CD4-positive, alpha-beta T cell treated with Interleukin-2 at 100 ng/mL for 4 hours (primary cell): ENCODE measurements around the gene ODAPH.
"Not testable (repeated sequence)": the region's sequence is repeated elsewhere in the genome, so short reads cannot be mapped to it uniquely, and the experiment has no call there.

Source experiments
- DNase-seq: peaks from one replicate; pipeline ENCODE4 v3.0.0-alpha.2; 2020; ENCODE audit warnings: low spot score

The ODAPH gene, protein sequence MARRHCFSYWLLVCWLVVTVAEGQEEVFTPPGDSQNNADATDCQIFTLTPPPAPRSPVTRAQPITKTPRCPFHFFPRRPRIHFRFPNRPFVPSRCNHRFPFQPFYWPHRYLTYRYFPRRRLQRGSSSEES

DNA sequence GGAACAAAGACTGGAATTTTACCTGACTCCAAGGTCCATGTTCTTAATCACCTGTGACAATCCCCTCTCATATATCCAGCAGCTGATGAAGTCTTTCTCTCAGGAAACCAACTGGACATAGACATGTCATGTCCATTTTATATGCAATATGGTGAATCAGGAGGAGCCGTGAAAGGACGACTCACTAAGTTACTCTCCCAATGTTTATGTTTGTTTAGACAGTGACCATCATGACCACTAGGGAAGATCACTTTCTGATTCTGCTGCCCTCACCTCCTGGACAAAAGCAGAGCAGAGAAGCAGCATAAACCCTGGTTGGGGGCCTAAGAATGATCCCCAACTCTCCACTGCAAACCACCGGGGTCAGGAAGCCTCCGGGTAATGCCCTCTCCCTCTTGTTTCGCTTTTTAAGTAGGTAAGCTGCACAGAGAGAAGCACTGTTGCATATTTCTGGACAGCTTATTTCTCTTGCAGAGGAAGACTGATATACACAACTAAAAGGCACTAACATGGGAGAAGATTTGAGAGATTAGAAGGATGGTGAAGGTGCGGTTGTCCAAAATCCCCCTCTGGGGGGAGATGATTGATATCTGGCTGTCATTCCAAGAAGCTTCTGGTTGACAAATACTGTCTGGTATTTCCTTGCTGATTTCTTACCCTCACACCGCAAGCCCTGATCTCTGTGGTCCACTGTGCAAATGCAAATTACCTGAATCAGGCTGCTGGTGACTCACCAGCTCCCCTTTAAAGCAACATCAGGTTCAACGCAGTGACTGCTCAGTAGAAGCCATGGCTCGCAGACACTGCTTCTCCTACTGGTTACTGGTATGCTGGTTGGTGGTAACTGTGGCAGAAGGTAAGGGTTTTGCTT, at the start of gene ODAPH:
Gene ODAPH (plus strand): TSS at position 773 of the 871 bp plus-strand sequence. CDS start 17 bp downstream, at position 790.
- DNase-seq = peak; percentile 55

DNA sequence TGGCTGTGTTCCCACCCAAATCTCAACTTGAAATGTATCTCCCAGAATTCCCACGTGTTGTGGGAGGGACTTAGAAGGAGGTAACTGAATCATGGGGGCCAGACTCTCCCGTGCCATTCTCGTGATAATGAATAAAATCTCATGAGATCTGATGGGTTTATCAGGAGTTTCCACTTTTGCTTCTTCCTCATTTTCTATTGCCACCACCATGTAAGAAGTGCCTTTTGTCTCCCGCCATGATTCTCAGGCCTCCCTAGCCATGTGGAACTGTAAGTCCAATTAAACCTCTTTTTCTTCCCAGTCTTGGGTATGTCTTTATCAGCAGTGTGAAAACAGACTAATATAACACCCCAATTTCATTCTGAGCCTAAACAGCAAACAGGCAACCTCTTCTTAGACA, 46.3 kb upstream of the ODAPH start:
- DNase-seq = not testable (repeated sequence)

DNA sequence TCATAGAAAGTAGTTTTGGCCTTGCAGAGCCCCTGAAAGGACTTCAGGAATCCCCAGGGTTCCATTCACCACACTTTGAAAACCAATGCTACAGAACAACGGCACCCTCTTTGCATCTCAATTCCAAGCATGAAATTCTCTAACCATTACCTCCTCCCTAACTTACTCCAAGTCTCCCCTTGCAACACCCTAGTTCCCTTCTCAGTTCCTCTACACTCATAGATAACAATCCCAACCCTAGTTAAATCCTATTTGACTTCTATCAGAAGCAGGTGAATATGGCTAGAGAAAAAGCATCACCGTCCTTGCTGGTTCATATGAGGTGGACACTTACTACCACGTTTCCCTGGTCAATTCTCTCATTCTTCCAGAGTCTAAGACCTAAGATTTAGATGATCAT, 44.0 kb upstream of the ODAPH start:
- no peak for DNase-seq

DNA sequence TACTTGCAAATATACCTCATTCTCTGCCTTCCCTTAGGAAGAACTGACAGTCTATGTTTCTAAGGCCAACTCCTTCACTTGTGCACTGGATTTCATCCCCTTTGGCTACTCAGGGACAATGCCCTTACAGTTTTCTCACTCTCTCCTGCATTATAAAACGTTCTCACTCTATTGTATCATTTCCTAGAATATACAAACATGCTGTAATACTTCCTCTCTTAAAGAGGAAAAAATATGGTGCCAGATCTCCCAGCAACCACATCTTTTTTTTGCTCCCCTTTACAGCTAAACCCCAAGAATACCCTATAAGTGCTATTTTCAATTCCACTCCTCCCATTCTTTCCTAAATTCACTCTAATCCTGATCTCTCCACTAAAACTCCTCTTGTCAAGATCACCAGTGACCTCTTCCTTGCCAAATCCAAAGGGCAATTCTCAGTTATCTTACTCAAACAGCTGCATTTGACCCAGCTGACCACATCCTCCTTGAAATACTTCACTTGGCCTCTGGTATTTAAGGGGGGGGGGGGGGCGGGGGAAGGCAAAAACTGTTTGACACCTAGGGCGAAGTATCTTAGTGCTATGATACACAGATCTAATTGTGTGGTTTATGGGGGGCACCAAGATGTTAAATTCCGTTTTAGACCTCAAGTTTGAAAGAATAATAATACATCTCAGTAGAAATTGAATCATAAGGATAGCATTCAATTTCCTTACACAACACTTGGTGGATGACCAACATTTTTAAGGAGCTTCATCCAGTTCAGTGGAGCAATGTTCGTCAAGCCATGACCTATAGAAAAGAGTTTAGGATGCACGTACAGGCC, 43.3 kb upstream of the ODAPH start:
- DNase-seq = peak; percentile 8

DNA sequence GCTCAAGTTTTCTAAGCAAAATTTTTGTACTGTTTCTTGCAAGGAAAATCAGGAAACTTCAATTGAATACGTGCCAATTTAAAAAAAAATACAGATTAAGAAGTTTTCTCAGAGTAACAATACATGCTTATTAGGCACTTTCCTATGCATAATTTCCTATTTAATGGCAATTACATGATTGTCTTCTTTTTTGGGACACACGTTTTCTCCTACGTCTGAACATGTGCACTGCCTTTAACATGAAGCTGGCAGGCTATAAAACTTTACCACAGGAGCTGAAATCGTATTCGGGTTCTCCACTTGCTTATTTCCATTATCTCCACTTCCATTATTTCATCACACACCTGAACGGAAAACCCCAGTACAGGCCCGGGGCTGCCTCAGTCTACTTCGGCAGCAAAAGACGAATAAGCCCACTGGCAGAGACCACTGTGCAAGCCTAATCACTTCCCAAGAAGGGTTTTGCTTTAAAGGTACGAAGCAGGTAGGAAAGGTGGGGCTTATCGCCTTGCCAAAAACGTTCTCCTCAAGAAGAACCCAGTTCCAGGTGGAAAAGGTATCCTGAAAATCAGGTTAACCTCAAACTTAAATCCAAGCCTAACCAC, 42.2 kb upstream of the ODAPH start:
- DNase-seq = no peak

DNA sequence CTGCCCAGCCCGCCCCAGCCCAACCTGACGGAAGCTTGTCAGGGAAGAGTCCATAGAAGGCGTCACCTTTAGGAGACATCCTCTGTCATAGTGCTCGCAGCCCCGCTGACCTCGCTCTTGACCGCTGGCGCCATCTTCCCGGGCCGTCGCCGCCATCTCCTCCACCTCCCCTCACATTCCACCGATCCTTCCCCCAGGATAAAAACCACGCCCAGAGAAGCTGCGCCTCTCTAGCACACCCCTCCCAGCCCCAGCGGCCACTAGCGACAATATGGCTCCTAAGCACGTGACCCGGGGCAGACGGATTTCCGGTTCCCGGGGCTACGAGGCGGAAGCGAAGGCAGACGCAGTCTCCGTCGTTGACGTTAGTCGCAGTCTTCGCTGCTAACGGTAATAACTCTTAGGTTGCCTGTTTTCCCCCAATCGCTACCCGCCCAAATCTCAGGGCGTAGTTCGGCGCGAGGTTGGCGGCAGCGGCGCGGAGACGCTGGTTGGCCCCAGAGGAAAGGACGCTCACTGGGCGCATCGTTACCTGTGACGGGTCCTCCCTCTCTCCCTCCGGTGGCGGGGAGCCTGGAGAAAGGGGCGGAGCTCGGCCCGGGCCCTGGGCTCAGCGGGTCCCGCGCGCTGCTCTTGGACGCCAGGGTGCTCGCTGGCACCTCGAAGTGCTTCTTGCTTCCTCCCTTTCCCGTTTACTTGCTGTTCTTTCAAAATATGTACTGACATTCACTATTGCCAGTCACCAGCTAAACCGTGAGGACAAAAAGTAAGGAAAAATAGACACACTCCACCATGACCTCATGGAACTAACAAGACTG, 41.5 kb upstream of the ODAPH start, which contains the start of the genes RCHY1 and THAP6:
Gene RCHY1 (minus strand): TSS at position 273 of the 818 bp plus-strand sequence. CDS start 117 bp downstream, at position 156.
Gene THAP6 (plus strand): TSS at position 343 of the 818 bp plus-strand sequence. CDS start 980 bp downstream, outside the sequence.
- DNase-seq = peak; percentile 88

DNA sequence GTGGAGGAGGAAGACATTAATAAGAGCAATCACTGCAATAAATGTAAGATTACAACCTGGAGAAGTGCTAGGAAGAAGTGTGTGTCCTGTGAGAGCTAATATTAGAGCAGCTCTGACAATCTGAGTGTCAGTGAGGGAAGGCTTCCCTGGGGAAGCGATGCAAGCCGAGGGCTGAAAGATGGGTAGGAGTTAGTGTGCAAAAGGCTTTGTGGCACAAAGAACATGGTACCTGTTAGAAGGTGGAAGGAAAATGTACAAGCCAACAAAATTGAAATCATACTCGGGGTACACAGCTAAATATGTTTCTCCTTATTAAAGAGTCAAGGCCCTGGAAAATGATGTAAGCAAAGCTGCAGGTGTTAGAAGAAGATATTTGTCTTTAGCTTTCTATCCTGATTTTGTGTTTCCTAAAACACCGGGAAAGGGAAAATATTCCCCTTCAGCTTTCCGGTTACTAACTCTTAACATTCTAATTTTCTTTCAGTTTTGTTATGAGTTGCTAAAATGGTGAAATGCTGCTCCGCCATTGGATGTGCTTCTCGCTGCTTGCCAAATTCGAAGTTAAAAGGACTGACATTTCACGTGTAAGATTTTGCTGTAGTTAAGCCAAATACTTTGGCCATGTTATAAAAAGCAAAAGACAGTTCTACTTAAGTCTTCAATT, 40.8 kb upstream of the ODAPH start:
- peak; percentile 31 for DNase-seq

DNA sequence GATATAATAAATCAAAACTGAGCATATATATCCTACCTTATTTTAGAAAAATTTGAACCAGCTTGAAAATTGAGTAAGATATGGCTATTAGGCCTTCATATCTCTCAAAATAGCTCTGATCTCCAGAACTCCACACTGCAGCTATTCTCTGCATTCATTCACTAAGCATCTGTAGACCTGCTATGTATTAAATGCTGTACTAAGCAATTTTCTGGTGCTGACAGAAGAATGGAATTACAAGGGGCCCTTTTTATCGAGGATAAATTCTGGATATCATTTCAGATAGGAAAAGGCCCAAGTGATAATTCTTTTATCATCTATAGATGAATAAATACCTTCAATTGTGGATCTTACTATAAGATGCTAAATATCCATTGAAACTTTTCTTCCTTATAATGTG, 39.7 kb upstream of the ODAPH start:
- DNase-seq = no peak

DNA sequence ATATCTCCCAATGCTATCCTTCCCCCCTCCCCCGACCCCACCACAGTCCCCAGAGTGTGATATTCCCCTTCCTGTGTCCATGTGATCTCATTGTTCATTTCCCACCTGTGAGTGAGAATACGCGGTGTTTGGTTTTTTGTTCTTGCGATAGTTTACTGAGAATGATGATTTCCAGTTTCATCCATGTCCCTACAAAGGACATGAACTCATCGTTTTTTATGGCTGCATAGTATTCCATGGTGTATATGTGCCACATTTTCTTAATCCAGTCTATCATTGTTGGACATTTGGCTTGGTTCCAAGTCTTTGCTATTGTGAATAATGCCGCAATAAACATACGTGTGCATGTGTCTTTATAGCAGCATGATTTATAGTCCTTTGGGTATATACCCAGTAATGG, 36.4 kb upstream of the ODAPH start:
- DNase-seq = not testable (repeated sequence)

DNA sequence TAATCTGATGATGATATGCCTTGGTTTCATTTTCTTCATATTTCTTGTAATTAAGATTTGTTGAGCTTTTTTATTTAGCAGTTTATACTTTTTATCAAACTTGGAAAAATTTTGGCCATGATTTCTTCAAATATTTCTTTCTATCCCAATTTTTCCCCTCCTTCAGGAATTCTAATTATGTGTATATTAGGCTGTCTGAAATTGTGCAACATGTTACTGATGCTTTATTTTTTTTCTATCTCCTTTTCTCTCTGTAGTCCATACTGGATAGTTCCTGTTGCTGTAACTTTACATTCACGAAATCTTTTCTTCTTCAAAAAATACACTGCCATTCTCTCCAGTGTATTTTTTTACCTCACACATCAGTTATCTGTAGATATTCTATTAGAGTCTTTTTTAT, 30.8 kb upstream of the ODAPH start:
- no peak for DNase-seq

DNA sequence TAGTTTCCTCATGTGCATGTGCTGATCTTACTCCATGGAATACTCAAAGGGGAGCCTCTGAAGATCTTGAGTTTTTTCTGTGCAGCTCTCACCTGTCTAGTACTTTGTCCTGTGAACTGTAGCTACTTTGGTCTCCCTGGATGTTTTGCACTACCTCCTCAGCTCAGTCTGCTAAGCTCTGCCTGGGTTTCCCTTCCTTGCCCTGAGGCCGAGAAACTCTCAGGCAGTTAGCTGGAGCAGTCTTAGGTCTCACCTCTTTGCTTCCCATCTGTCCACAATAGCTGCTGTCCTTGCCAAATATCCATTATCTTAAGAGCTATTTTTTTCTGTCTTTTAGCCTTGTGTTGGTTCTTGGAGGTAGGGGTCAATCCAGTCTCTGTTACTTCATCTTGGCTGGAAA, 30.0 kb upstream of the ODAPH start:
- DNase-seq = no peak

DNA sequence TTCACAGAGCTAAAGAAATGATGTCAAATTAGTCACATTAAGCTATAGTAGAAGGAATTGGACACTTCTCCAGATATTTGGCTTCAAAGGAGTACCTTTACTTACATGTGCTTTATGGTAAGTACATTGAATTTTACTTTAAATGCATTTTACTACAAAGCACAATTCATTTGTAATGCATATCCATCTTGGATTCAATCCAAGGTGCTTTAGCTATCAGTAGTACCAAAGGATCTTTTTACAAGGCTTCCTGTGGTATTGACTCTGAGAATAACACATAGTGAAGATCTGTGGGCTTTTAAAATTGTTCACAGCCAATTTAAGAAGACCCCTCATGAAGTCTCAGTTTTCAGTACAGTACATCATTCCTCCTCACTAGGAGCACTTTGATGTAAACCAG, 28.4 kb upstream of the ODAPH start:
- no peak for DNase-seq

DNA sequence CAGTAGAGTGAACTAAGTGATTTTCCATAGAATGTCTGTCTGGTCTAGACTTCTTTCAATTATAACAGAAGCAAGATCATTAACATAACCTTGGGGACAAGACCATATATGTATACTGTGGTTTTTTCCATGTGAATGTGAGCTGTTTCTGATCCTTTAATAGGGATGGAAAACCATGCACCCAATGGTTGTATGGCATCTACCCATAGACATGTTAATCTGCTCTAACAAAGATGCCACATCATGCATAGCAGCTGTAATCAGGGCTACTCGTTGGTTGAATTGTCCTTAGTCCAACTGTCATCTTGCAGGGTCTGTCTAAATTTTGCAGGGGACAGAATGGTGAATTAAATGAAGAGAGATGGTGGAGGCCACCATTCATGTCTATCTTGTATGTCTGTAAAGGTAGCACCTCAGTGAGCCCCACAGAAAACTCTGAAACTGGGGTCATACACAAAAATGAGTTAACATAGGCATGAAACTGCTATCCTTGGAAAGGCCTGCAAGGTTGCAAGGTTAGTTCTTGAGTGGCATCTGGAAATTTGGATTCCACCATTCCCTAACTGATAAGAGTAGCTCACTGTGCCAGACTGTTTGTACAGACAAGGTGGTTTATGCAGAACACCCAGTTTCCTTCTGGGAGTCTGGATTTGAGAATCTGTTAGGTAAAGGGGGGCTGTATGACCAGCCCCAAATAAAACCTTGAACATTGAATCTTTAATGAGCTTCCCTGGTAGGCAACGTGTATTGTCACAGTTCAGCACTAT, 25.1 kb upstream of the ODAPH start:
- no peak for DNase-seq

DNA sequence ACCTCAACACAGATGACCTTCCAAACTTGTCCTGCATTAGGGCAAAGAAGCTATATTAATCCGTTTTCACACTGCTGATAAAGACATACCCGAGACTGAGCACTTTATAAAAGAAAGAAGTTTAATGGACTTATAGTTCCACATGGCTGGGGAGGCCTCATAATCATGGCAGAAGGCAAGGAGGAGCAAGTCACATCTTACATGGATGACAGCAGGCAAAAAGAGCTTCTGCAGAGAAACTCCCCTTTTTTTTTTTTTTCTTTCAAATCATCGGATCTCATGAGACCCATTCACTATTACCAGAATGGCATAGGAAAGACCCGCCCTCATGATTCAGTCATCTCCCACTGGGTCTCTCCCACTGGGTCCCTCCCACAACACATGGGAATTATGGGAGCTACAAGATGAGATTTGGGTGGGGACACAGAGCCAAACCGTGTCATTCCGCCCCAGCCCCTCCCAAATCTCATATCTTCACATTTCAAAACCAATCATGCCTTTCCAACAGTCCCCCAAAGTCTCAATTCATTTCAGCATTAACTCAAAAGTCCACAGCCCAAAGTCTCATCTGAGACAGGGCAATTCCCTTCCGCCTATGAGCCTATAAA, 24.2 kb upstream of the ODAPH start:
- DNase-seq = not testable (repeated sequence)

DNA sequence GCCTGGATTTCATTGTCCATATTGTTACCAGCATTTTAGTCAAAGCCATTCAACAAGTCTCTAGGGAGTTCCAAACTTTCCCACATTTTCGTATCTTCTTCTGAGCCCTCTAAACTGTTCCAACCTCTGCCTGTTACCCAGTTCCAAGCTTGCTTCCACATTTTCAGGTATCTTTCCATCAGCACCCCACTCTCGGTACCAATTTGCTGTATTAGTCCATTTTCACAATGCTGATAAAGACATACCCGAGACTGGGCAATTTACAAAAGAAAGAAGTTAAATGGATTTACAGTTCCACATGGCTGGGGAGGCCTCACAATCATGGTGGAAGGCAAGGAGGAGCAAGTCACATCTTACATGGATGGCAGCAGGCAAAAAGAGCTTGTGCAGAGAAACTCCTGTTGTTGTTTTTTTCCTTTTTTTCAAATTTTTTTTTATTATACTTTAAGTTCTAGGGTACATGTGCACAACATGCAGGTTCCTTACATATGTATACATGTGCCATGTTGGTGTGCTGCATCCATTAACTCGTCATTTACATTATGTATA, 22.5 kb upstream of the ODAPH start:
- DNase-seq = not testable (repeated sequence)

DNA sequence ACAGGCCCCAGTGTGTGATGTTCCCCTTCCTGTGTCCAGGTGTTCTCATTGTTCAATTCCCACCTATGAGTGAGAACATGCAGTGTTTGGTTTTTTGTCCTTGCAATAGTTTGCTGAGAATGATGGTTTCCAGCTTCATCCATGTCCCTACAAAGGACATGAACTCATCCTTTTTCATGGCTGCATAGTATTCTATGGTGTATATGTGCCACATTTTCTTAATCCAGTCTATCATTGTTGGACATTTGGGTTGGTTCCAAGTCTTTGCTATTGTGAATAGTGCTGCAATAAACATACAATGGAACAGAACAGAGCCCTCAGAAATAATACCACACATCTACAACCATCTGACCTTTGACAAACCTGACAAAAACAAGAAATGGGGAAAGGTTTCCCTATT, 21.9 kb upstream of the ODAPH start:
- DNase-seq = not testable (repeated sequence)

DNA sequence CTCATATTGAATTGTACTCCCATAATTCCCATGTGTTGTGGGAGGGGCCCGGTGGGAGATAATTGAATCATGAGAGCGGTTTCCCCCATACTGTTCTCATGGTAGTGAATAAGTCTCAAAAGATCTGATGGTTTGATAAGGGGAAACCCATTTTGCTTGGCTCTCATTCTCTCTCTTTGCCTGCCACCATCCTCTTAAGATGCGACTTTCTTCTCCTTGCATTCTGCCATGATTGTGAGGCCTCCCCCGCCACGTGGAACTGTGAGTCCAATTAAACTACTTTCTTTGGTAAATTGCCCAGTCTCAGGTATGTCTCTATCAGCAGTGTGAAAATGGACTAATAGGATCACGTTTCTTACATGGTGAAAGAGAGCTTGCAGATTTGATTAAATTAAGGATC, 18.6 kb upstream of the ODAPH start:
- DNase-seq = not testable (repeated sequence)

DNA sequence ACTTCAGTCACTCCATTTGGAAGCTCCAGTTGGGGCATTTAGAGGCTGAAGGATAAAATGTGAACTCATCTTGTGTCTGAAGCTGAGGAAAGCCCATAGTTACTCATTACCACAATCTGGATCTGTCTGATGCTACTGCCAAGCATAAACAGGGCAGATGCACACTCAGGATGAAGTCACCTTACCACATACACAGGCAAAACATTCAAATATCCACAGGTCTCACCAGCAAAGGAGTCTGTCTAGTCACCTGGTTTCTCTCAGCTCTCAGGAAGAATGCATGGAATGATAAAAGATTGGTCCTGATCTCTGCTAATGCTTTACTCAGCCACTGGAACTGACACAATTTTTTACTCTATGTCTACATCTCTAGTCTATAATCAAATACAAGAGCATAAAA, 13.0 kb upstream of the ODAPH start:
- no peak for DNase-seq

DNA sequence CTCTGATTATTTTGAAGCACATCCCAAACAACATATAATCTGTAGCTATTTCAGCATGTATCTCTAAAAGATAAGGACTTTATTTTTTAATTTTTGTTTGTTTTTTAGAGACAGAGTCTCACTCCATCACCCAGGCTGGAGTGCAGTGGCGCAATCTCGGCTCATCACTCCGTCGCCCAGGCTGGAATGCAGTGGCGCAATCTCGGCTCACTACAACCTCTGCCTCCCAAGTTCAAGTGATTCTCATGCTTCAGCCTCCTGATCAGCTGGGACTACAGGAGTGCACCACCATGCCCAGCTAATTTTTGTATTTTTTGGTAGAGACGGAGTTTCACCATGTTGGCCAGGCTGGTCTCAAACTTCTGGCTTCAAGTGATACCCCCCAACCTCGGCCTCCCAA, 11.6 kb upstream of the ODAPH start:
- not testable (repeated sequence) for DNase-seq
